Measurements from ENCODE around the gene HYI. TPM values are rescaled to one million over a fixed set of nuclear protein-coding genes. Genes with fewer than 3 reads are reported as not detected.

The HYI gene
- polyA plus RNA-seq, 2 of the 4 experiments (the other 2 are of a cell fraction) = 7.2 to 15.1 TPM

GRCh38 chr1:43450251-43450941, 3.3 kb downstream of the HYI start (continued):
- TF ChIP-seq CHD4 (IDR thresholded peaks at IDR 0.05; ENCODE audit: borderline replicate concordance) (no peak), RARB (CRISPR knock-in tag; IDR thresholded peaks at IDR 0.05) (no peak), RAD21 (conservative IDR thresholded peaks at IDR 0.05 in 1 of 2, IDR thresholded peaks at IDR 0.05 in 1 of 2) (no peak), USF2 (IDR thresholded peaks at IDR 0.05) (no peak), NR3C1 (IDR thresholded peaks at IDR 0.05) (no peak)

- TF ChIP-seq MYC (IDR thresholded peaks at IDR 0.05; ENCODE audit: borderline replicate concordance, low read length) (no peak), CBX2 (IDR thresholded peaks at IDR 0.05; ENCODE audit: borderline replicate concordance, low read depth) (no peak)
- TF ChIP-seq, protein P1, sequence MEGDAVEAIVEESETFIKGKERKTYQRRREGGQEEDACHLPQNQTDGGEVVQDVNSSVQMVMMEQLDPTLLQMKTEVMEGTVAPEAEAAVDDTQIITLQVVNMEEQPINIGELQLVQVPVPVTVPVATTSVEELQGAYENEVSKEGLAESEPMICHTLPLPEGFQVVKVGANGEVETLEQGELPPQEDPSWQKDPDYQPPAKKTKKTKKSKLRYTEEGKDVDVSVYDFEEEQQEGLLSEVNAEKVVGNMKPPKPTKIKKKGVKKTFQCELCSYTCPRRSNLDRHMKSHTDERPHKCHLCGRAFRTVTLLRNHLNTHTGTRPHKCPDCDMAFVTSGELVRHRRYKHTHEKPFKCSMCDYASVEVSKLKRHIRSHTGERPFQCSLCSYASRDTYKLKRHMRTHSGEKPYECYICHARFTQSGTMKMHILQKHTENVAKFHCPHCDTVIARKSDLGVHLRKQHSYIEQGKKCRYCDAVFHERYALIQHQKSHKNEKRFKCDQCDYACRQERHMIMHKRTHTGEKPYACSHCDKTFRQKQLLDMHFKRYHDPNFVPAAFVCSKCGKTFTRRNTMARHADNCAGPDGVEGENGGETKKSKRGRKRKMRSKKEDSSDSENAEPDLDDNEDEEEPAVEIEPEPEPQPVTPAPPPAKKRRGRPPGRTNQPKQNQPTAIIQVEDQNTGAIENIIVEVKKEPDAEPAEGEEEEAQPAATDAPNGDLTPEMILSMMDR (IDR thresholded peaks at IDR 0.05) = no peak
- ChIA-PET POLR2A (no interaction called here), CTCF (no interaction called here)
- H3K4me3 ChIP-seq = no peak overlapping the region
- WGBS (ENCODE audit: missing lambda C conversion rate) = 85% methylated on average over 3 of the region's 5 CpGs
- H3K4me1 ChIP-seq = peaks cover 10% of the 10 kb centered on the region; the same call in 2 of the 3 replicates
- no peaks in the 10 kb centered on the region for H3K9me3 ChIP-seq
- no peak overlapping the region for H3K4me2 ChIP-seq
- ATAC-seq (no peak), FAIRE-seq (no peak), DNase-seq (ENCODE audit: low read depth in 1 of 2, low spot score in 1 of 2) (no peak)
- no peak overlapping the region for H3K27ac ChIP-seq
These were observed 4.0 kb downstream of the HYI start for GRCh38 chr1:43449708-43450069.

DNA sequence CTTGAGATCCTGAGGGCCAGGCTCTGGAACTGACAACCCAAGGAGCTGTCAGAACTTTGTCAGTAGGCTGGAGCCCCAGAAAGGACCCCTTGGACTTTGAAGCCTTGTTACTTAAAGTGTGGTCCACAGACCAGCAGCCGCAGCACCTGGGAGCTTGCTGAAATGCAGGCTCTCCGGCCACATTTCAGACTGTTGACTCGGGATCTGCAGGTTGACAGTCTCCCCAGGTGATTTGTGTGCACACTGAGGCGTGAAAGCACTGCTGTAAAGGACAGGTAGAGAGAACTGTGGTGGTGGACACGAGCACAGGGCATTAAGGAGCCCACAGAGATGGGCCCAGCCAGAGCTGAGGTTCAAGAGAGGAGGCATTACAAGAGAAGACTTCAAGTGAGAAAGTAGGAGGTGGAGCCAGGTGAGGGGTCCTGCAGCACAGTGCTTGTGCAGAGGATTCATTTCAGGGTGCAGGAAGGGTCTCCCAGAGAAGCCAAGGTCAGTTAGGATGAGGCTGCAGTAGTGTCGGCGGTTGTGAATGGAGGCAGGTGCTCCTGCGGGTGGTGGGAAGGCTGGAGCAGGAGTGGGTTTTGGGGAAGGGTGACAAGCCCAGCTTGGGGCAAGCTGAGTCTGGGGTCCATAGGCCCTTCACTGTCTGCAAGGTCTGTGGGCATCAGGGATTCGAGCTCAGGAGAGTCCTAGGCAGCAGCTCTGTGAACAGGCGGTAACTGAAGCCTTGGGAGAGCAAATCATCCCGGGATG, 4.6 kb downstream of the HYI start:
- TF ChIP-seq ZNF302 (CRISPR knock-in tag; IDR thresholded peaks at IDR 0.05) (no peak), HOXB13 (CRISPR knock-in tag; IDR thresholded peaks at IDR 0.05; ENCODE audit: low read depth) (no peak), CEBPB (IDR thresholded peaks at IDR 0.05) (no peak), POLR2AphosphoS2 (conservative IDR thresholded peaks at IDR 0.05; ENCODE audit: low read length) (no peak), FOXS1 (CRISPR knock-in tag; IDR thresholded peaks at IDR 0.05) (no peak), FOSL2 (IDR thresholded peaks at IDR 0.05) (no peak), FOSL2 (CRISPR knock-in tag; IDR thresholded peaks at IDR 0.05) (no peak), HEYL (CRISPR knock-in tag; IDR thresholded peaks at IDR 0.05) (no peak), RFX5 (IDR thresholded peaks at IDR 0.05) (no peak), MYC (IDR thresholded peaks at IDR 0.05; ENCODE audit: borderline replicate concordance, low read length) (no peak), TFCP2L1 (CRISPR knock-in tag; IDR thresholded peaks at IDR 0.05) (no peak), CBX2 (IDR thresholded peaks at IDR 0.05; ENCODE audit: borderline replicate concordance, low read depth) (no peak)
- TF ChIP-seq, protein P2, sequence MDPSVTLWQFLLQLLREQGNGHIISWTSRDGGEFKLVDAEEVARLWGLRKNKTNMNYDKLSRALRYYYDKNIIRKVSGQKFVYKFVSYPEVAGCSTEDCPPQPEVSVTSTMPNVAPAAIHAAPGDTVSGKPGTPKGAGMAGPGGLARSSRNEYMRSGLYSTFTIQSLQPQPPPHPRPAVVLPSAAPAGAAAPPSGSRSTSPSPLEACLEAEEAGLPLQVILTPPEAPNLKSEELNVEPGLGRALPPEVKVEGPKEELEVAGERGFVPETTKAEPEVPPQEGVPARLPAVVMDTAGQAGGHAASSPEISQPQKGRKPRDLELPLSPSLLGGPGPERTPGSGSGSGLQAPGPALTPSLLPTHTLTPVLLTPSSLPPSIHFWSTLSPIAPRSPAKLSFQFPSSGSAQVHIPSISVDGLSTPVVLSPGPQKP (IDR thresholded peaks at IDR 0.05; ENCODE audit: low read depth, low read length) = no peak
- TF ChIP-seq, protein P3, sequence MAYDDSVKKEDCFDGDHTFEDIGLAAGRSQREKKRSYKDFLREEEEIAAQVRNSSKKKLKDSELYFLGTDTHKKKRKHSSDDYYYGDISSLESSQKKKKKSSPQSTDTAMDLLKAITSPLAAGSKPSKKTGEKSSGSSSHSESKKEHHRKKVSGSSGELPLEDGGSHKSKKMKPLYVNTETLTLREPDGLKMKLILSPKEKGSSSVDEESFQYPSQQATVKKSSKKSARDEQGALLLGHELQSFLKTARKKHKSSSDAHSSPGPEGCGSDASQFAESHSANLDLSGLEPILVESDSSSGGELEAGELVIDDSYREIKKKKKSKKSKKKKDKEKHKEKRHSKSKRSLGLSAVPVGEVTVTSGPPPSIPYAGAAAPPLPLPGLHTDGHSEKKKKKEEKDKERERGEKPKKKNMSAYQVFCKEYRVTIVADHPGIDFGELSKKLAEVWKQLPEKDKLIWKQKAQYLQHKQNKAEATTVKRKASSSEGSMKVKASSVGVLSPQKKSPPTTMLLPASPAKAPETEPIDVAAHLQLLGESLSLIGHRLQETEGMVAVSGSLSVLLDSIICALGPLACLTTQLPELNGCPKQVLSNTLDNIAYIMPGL (CRISPR knock-in tag; IDR thresholded peaks at IDR 0.05; ENCODE audit: borderline replicate concordance) = no peak
- TF ChIP-seq, protein P4, sequence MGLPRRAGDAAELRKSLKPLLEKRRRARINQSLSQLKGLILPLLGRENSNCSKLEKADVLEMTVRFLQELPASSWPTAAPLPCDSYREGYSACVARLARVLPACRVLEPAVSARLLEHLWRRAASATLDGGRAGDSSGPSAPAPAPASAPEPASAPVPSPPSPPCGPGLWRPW (IDR thresholded peaks at IDR 0.05) = no peak
- no peak overlapping the region for H3K4me2 ChIP-seq
- WGBS (ENCODE audit: missing lambda C conversion rate) = 89% methylated on average over 10 of the region's 11 CpGs
- DNase-seq (ENCODE audit: low read depth in 1 of 2, low spot score in 1 of 2) = no peak
- ChIA-PET POLR2A (interaction anchor here (0.6 to 1.1 kb wide), 2 partner anchors 79 to 91 kb away, joined by 3 read pairs; no protein-coding TSS in a partner anchor), CTCF (interaction anchor here (0.8 kb wide), 1 partner anchor 9 kb away, joined by 4 read pairs; no protein-coding TSS in a partner anchor)
- H3K27ac ChIP-seq = no peak overlapping the region
- peaks cover 6% of the 10 kb centered on the region; the same call in 2 of the 3 replicates for H3K4me1 ChIP-seq
- no peaks in the 10 kb centered on the region for H3K9me3 ChIP-seq
- no peak overlapping the region for H3K4me3 ChIP-seq
- FAIRE-seq = no peak
- ATAC-seq = no peak

All from A549 (cell line).